Stimulated activated CD4-positive, alpha-beta T cell treated with anti-CD3 and anti-CD28 coated beads, Interleukin-1b, Interleukin-23, amount 100 ng/mL, for 24 hours (primary cell): Measurements from ENCODE around the gene TMEM229B.

Experiments used
- DNase-seq, 4 experiments: peaks; one replicate each; pipeline ENCODE4 v3.0.0-alpha.2; 2020; ENCODE audit warnings: low read depth in 4 of 4, low spot score in 1 of 4

The TMEM229B gene

GRCh38 chr14:67515386-67516079, 27.0 kb upstream of the TMEM229B start:
- DNase-seq = peak in 2 of 4 experiments; percentile 9 to 24

GRCh38 chr14:67514650-67515385, 26.3 kb upstream of the TMEM229B start:
- DNase-seq = peak in 2 of 4 experiments; percentile 13 to 29

- DNase-seq = no peak
Measured at GRCh38 chr14:67514203-67514607, 25.7 kb upstream of the TMEM229B start.

- DNase-seq = no peak
Measured at GRCh38 chr14:67513631-67514108, 25.1 kb upstream of the TMEM229B start.

- no peak for DNase-seq
Measured at GRCh38 chr14:67512463-67513310, 24.2 kb upstream of the TMEM229B start.

GRCh38 chr14:67510836-67511235, 22.3 kb upstream of the TMEM229B start:
- DNase-seq = no peak

GRCh38 chr14:67510121-67510520, 21.6 kb upstream of the TMEM229B start:
- no peak for DNase-seq

- no peak for DNase-seq
Measured at GRCh38 chr14:67508956-67509355, 20.4 kb upstream of the TMEM229B start.

- no peak for DNase-seq
Measured at GRCh38 chr14:67505254-67505653, 16.7 kb upstream of the TMEM229B start.

- DNase-seq = no peak
Measured at GRCh38 chr14:67503331-67503730, 14.8 kb upstream of the TMEM229B start.

GRCh38 chr14:67502867-67503266, 14.3 kb upstream of the TMEM229B start:
- DNase-seq = no peak

- DNase-seq = no peak
Measured at GRCh38 chr14:67501670-67502069, 13.1 kb upstream of the TMEM229B start.

GRCh38 chr14:67500981-67501380, 12.5 kb upstream of the TMEM229B start:
- no peak for DNase-seq

- no peak for DNase-seq
Measured at GRCh38 chr14:67497716-67498115, 9.2 kb upstream of the TMEM229B start.

- DNase-seq = no peak
Measured at GRCh38 chr14:67497216-67497615, 8.7 kb upstream of the TMEM229B start.

GRCh38 chr14:67495827-67496226, 7.3 kb upstream of the TMEM229B start:
- DNase-seq = no peak

- DNase-seq = no peak
Measured at GRCh38 chr14:67493092-67493717, 4.7 kb upstream of the TMEM229B start.

GRCh38 chr14:67492538-67492937, 4.0 kb upstream of the TMEM229B start:
- DNase-seq = no peak

- DNase-seq = no peak
Measured at GRCh38 chr14:67491741-67492507, 3.4 kb upstream of the TMEM229B start.

- DNase-seq = no peak
Measured at GRCh38 chr14:67491285-67491684, 2.8 kb upstream of the TMEM229B start.
